NCI-H2227 treated with DMSO at 0.1 percent for 48 hours (cell line): ENCODE results near the gene ACTL7A.
"Not testable (repeated sequence)": the region's sequence is repeated elsewhere in the genome, so short reads cannot be mapped to it uniquely, and the experiment has no call there.

Experiments
- DNase-seq: peaks from one replicate; lab custom pipeline; 2025; lab: John Stamatoyannopoulos, UW

The ACTL7A gene, protein sequence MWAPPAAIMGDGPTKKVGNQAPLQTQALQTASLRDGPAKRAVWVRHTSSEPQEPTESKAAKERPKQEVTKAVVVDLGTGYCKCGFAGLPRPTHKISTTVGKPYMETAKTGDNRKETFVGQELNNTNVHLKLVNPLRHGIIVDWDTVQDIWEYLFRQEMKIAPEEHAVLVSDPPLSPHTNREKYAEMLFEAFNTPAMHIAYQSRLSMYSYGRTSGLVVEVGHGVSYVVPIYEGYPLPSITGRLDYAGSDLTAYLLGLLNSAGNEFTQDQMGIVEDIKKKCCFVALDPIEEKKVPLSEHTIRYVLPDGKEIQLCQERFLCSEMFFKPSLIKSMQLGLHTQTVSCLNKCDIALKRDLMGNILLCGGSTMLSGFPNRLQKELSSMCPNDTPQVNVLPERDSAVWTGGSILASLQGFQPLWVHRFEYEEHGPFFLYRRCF

DNA sequence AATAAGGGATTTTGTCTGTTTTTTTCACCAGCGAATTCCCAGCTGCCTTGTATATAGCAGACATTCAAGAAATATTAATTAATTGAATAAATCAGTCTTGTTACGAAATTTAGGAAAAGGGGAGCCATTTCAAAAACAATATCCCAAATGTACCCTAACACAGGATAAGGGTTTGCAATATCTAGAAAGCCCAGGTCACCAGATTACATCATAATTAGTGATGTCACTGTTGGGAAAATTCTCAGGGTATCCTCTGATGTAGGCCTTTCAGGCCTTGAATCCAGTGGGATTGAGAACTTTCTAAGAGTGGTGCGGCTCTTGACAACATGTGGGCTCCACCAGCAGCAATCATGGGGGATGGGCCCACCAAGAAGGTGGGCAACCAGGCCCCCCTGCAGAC, at the start of gene ACTL7A:
Gene ACTL7A (plus strand): TSS at position 270 of the 400 bp plus-strand sequence. CDS start 57 bp downstream, at position 327.
- DNase-seq: no peak

DNA sequence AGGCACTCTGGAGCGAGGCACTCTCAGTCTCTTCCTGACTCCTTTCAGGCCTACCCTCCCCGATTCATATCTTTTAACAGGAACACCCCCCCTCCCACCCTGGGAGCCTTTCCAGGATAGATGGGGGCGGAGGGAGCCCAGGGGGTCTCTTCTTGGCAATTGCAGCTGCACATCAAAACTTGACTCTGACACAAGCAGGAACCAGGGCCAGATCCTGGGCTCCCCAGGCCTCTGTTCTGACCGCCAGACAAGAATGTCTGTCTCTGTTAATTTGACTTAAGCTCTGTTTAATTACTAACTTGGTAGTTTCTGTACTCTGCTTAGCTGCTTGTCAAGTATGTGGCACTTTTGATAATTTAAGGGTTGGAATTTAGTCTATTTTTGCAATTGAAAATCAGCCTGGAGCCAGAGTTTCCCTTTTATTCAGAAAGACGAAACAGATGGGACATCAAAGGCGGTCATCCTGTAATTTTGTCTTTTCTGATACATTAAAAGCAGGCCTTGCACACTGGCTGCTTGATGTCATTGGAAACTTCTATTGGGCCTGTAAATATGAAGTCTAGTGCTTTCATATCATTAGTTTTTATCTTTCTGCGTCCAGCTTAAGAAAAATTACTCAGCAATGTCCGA, 49.6 kb upstream of the ACTL7A start:
- DNase-seq: no peak

DNA sequence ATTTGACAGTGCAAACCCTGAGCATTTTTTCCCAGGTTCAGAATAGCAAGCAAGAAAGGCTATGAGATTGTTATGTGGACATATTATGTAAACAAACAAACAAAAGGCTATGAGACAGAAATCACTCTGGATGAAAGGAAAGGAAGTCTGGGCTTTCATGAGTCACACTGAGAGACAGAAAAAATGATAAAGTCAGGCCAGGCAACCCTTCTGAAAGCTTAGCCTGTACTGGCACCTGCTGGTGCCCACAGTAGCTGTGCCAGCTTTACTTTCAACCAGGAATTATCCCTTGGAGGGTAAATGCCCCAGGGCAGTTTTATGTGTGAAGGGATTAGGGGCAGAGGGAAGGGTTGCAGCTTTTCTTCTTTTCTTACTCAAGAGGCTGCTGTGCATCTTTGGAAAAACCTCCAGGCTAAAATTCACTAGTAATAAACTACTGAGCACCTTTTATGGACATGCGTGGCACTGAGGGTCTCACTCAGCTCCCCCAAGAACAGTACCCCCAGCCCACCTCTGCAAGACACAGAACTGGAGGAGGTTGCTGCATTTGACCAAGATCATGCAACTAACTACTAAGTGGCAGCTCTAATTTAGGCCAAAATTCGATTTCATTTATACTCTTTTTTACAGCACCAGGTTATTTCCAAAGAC, 48.0 kb upstream of the ACTL7A start:
- DNase-seq: no peak

DNA sequence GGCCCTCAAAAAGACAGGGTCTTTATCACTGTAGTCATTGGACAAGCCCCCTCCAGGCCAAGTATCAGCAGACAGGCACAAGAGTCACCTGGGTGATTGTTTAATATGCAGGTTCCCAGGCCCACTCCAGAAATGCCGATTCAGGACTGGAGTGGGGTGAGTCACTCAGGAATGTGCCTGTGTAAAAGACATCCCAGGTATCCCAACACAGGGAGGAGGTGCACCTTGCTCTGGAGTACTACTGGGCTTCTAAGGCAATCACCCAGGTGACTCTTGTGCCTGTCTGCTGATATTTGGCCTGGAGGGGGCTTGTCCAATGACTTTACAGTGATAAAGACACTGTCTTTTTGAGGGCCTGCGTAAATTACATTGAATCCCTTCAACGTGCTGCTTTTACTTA, 46.9 kb upstream of the ACTL7A start:
- DNase-seq: no peak

DNA sequence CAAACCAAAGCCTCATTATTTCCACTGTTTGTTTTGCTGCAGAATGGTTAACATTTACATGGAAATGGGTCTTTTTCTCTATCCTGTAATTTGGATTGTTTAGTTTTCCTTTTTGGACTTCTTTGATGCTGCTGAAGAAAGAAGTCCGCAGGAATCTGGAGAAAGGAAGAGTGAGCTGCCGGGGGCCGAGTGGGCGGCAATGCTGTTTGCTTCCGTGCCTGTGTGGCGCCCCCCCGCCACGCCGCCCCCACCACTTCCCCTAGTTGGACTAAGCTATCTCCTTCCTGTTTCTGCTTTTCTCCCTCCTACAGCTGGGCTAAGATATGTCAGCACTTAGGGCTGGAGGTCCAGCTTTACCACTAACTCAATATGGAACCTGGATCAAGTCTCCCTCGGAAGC, 46.0 kb upstream of the ACTL7A start:
- DNase-seq: no peak

DNA sequence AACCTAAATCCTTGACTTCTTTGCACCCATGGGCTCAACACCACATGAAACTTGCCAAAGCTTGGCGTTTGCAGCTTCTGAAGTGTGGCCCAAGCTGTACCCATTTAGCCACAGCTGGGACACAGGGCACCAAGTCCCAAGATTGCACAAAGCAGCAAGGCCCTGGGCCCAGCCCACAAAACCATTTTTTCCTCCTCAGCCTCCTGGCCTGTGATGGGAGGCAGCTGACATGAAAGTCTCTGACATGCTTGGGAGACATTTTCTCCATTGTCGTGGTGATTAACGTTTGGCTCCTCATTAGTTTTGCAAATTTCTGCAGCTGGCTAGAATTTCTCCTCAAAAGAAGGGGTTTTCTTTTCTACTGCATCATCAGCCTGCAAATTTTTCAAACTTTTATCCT, 38.2 kb upstream of the ACTL7A start:
- DNase-seq: no peak

DNA sequence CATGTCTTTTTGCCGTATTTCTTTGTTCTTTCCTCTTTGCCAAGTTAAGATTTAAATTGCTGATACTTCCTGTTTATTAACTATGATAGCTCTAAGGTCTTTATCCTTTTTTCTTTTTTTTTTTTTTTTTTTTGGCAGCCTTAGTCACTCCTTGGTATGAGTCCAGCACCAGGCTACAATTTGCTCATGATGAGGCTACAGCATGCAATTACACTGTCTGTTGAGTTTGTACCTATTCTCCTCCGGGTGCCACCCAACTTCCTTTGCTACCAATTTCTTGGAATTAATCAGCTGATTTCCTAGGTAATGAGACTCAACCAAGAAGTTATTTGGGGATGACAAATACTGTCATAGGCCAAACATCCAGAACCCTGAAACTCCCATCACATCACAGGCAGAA, 31.8 kb upstream of the ACTL7A start:
- DNase-seq: no peak

DNA sequence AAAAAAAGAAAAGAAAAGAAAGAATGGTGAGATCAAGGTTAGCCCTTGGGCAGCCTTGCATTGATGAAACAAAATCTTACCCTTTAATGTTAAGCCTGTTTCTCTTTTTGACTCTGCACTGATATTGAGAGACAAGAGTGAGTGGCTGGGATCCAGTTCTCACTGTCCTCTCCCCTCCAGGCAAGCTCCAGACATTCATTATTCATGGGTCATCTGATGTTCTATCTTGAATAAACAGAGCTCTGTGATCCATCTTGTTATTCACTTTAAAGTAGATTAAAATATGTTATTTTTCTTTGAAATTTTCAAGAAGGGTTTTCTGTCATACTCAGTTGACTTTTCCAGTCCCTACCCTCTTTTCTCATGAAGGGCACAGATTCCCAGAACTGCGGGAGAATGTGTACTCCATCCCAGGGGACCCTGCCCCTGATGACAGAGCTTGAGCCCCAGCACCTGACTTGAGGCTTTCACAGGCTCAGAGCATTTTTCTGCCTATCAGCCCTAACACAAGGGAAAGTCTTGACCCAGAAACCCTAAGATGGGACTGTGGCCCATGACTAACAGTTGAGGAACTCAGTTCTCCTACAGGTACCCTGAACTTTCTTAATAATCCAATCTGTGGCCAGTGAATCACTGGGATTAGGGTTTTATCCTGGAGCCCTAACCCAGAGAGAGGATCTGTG, 30.4 kb upstream of the ACTL7A start:
- DNase-seq: no peak

DNA sequence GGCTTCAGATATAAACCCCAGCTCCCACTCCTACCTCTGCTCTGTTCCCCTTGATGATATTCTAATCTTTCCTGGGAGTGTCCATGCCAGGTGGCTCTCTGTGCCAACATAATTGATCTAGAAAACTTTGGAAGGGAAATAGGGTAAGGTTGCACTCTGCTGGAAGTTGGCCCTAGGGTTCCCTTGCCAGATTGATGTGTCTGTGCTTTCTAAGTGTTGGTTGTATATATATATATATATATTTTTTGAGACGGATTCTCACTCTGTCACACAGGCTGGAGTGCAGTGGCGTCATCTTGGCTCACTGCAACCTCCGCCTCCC, 29.9 kb upstream of the ACTL7A start:
- DNase-seq: no peak

DNA sequence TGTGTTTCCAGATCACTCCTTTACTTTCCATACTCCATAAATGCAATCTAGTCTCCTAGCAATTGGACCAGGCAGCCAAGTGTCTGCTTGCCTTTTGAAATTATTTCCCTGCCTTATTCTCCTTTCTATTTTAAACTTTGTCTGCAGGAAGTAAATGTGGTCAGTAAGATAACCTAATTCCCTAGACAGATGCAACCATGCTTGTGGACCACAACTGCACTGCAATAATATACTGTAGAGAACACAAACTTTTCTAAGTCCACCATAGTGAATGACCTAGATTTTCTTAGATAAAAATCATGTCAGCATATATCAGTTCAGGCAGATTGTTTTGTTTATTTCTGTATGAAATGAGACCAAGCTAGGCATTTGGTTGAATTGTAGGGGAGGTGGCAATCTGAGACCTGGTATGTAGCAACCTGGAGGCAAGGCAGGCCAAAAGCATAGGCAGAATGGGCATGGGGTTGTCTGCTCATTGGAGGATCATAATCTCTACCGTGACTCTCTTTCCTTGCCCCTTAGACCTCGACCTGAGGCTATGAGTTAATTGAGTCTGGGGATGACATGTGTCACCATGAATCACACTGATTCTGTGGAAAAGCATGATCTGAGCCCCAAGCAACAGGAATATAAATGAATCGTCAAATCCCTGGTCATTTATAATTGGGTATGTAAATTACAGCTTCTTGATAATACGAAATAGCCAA, 27.0 kb upstream of the ACTL7A start:
- DNase-seq: no peak

DNA sequence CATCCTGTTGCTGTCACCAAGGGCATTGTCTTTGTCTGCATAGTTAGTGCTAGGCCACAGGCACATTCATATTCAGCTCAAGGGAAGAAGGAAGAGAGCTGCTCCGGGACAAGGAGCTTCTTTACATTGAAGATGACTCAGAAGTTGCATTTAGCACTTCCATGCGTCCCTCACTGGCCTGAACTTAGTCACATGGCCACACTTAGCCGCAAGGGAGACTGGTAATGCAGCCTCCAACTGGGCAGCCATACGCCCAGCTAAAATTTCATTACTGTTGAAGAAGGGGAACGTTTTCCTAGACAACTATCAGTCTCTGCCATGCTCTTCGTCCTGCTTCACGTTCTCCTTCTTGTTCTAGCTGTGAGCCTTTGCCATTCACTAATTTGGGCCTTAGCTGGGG, 26.2 kb upstream of the ACTL7A start:
- no peak for DNase-seq

DNA sequence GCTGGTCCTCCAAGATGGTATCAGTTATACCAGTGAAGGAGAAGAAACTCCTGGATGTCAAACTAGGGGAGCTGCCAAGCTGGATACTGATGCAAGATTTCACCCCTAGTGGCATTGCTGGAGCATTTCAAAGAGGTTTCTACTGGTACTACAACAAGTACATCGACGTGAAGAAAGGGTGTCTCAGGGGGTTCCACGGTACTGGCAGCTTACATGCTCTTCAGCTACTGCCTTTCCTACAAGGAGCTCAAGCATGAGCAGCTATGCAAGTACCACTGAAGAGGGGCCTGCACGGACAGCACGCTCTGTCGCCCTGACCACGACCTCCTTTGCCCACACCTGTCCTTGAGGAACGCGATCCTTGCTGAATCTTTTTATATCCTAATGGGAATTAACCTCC, 25.7 kb upstream of the ACTL7A start:
- DNase-seq: no peak

DNA sequence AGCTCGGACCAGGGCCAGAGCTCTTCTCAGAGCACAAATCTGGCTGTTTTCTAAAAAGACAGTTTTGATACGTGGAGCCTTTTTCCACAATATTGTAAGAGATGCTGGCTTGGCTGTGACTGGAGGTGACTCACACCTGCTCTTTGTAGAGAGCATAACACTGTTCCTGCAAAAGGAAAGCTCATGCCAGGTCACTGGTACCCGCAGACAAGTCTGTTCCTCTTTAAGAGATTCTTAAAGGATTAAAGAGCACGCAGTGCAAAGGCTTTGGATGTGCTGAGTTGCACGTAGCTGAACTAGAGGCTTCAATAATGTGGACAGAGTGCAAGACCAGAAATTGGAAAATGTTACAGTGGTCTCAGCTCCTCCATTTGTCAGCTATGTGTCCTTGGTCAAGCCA, 25.3 kb upstream of the ACTL7A start:
- no peak for DNase-seq

DNA sequence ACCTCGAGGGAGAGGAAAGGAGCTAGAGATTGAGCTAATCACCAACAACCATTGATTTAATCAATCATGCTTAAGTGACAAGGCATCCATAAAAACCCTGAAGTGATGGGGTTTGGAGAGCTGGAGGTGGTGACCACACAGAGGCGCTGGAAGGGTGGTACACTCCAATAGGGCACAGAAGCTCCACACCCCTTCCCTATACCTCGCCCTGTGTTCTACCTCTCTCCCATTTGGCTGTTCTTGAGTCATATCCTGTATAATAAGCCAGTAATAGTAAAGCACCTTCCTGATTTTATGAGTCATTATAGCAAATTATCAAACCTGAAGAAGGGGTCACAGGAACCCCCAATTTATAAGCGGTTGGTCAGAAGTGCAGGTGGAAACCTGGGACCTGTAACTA, 24.5 kb upstream of the ACTL7A start:
- DNase-seq: no peak

DNA sequence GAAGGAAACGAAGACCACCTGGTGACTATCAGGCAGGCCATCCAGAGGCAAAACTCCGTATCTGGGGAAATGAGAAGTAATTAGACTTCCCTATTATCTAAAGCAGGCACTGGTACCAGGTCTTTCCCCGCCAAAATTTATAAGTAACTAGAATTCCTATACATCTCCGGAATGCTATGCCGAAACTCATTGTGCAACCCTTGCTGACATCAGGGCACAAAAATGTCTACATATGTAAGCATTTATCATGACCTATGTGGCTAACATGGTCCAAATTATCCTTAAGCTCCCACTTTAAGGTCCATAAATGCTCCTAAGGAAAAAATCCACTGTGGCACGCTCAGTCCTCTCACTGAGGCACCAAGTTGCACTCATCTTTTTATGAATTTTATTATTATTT, 24.0 kb upstream of the ACTL7A start:
- no peak for DNase-seq

DNA sequence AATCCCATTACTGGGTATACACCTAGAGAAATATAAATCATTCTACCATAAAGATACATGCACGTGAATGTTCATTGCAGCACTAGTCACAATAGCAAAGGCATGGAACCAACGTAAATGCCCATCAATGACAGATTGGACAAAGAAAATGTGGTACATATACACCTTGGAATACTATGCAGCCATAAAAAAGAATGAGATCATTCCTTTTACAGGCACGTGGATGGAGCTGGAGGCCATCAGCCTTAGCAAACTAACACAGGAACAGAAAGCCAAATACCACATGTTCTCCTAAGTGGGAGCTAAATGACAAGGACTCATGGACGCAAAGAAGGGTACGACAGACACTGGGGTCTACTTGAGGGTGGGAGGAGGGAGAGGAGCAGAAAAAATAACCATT, 22.5 kb upstream of the ACTL7A start:
- not testable (repeated sequence) for DNase-seq

DNA sequence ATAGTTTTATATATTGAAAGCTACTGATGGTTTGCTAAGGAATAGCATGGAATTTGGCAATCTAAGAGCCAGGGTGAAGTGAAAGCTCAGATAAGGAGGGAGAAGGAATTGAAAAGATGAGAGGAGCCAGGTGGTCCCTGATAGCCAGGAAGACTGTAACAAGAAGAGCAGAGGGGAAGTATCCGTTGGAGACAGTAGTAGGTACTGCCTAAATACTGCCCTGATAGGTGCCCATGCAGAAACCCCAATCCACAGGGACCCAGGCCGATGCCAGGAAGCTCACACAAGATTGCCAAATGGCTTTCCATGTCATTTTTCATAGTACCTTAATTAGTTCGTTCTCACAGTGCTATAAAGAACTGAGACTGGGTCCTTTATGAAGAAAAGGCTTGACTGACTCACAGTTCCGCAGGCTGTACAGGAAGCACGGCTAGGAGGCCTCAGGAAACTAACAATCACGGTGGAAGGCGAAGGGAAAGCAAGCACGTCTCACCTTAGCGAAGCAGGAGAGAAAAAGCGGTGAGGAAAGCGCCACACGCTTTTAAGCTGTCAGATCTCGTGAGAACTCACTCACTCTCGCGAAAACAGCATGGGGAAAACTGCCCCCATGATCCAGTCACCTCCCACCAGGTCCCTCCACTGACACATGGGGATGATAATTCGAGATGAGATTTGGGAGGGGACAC, 19.3 kb upstream of the ACTL7A start:
- DNase-seq: no peak

DNA sequence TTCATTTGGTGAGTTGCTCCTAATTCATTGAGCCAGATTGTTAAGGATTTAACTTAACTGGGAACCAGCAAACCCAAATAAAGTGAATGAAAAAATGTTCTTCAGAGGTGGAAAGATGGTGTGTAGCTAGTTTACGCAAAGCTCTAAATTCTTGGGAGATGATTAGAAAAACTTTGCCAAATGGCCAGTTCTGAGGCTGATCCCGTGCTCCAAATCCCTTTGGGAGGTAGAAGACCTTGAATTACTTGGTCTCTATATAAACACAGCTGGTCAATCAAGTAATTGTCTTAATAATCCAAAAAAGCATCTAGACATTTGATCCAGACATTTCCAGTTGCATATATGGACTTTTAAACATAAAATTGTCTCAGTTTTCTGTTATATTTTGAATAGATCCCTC, 17.7 kb upstream of the ACTL7A start:
- no peak for DNase-seq

DNA sequence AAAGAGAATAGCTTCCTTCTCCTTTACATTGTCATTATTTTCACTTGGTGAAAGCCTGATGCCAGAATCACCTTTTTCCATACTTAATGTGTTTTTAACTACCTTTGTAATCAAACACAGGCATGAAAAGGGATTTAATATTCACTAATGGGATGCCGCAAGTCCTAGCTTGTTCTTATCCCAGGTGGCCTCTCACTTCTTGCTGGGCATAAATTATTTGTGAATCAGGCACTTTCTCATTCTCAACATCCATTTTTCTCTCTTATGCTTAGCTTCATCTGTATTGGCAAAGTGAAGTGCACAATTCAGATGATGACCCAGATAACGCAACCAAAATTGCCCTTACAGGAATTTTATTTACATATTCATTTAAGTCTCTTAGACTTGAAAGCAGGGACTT, 17.2 kb upstream of the ACTL7A start:
- no peak for DNase-seq

DNA sequence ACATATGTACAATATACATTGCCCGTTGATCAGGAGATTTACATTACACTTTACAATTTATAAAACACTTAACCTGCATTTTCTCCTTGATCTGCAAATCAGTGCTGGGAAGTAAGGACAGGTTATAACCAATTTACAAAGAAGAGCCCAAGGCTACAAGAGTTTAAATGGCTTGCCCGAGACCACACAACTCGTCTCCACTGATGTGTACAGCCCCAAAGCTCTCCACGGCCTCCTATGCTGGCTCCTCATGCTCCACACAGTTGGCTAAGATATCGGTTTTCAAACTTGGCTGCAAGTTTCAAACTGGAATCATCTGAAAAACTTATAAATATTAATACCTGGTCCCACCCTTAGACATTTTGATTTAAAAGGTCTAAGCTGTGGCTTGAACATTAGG, 16.6 kb upstream of the ACTL7A start:
- no peak for DNase-seq

DNA sequence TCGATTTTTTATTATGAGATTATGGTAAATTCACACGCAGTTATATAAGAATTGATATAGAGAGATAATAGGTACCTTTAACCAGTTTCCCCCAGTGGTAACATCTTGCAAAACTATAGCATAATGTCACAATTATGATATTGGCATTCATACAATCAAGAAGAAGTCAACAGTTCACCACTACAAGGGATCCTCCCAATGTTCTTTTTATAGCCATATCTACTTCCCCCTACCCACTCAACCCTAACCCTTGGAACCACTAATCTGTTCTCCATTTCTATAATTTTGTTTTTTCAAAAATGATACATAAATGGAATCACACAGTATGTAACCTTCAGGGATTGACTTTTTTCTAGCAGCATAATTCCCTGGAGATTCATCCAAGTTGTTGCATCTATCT, 16.1 kb upstream of the ACTL7A start:
- no peak for DNase-seq

DNA sequence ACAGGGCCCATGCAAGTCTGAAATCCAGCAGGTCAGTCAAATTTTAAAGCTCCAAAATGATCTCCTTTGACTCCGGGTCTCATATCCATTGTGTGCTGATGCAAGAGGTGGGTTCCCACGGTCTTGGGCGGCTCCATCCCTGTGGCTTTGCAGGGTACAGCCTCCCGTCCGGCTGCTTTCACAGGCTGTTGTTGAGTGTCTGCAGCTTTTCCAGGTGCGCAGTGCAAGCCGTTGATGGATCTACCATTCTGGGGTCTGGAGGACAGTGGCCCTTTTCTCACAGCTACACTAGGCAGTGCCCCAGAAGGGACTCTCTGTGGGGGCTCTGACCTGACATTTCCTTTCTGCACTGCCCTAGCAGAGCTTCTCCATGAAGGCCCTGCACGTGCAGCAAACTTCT, 13.8 kb upstream of the ACTL7A start:
- not testable (repeated sequence) for DNase-seq
